Peyer's patch (tissue), 4 donors: ENCODE results near the gene GSTA3. TPM values are rescaled to one million over a fixed set of nuclear protein-coding genes. Genes with fewer than 3 reads are reported as not detected.
A peak's percentile ranks its signal among the peaks of the same experiment; 100 is the strongest.
"Not testable (repeated sequence)": the region's sequence is repeated elsewhere in the genome, so short reads cannot be mapped to it uniquely, and the experiment has no call there.

Experiments used
- DNase-seq, 3 donors: peaks; one replicate each; pipeline ENCODE4 v3.0.0-alpha.2; 2017 to 2019
- H3K27ac ChIP-seq, 4 donors: fragments of 200-600 bp; sonication (generic); one replicate each; pipeline ENCODE4 v1.5.1; 2016 to 2019
- H3K27me3 ChIP-seq, 2 donors: fragments of 200-600 bp; sonication (generic); one replicate each; pipeline ENCODE4 v1.5.1; 2019
- H3K36me3 ChIP-seq, 3 donors: fragments of 200-600 bp; sonication (generic); one replicate each; pipeline ENCODE4 v1.5.1; 2016 to 2019
- H3K4me1 ChIP-seq, 4 donors: fragments of 200-600 bp; sonication (generic); one replicate each; pipeline ENCODE4 v1.5.1; 2016 to 2019
- H3K4me3 ChIP-seq, 4 donors: fragments of 200-600 bp; sonication (generic); 1 replicate in 3 of 4; 2 replicates in 1 of 4; pipeline ENCODE4 v1.5.1; 2016 to 2019; ENCODE audit warnings: mild to moderate bottlenecking in 1 of 4
- H3K9me3 ChIP-seq, 4 donors: fragments of 200-600 bp; sonication (generic); one replicate each; pipeline ENCODE4 v1.5.1; 2016 to 2019; ENCODE audit warnings: mild to moderate bottlenecking in 1 of 4
- CTCF ChIP-seq, 6 experiments: fragments of 450-650 bp in 4 of 6; fragments of 200-600 bp in 2 of 6; sonication (generic) in 1 of 6; IDR thresholded peaks; one replicate each; pipeline ENCODE4 v1.5.1; 2017 to 2019; ENCODE audit warnings: antibody characterized with exemption in 6 of 6, mild to moderate bottlenecking in 3 of 6, moderate library complexity in 1 of 6
- POLR2A ChIP-seq, 2 donors: fragments of 450-650 bp; IDR thresholded peaks; one replicate each; pipeline ENCODE4 v1.5.1; 2017; ENCODE audit warnings: antibody characterized with exemption in 2 of 2, mild to moderate bottlenecking in 2 of 2, moderate library complexity in 2 of 2
- total RNA-seq, 4 donors: library from RNA; depleted of rRNA; stranded (reverse); fragments of >200 nt; gene quantifications; one replicate each; pipeline ENCODE4 v1.1.0, GENCODE V29; 2016

Gene GSTA3
- not detected for total RNA-seq

GRCh38 chr6:52909531-52909930, at the start of gene GSTA3:
TSS of gene GSTA3 (minus strand) at chr6:52909698. CDS start at chr6:52905834, 3,864 bp downstream.
- no peak for DNase-seq
- Histone ChIP-seq H3K36me3 (no peaks in the 10 kb centered on the region), H3K9me3 (no peaks in the 10 kb centered on the region), H3K27me3 (no peaks in the 10 kb centered on the region), H3K4me1 (no peaks in the 10 kb centered on the region), H3K4me3 (no peak within 1 kb of the TSS), H3K27ac (no peak within 1 kb of the TSS)
- TF ChIP-seq POLR2A (IDR thresholded peaks at IDR 0.05) (no peak), CTCF (IDR thresholded peaks at IDR 0.05) (no peak)

DNA sequence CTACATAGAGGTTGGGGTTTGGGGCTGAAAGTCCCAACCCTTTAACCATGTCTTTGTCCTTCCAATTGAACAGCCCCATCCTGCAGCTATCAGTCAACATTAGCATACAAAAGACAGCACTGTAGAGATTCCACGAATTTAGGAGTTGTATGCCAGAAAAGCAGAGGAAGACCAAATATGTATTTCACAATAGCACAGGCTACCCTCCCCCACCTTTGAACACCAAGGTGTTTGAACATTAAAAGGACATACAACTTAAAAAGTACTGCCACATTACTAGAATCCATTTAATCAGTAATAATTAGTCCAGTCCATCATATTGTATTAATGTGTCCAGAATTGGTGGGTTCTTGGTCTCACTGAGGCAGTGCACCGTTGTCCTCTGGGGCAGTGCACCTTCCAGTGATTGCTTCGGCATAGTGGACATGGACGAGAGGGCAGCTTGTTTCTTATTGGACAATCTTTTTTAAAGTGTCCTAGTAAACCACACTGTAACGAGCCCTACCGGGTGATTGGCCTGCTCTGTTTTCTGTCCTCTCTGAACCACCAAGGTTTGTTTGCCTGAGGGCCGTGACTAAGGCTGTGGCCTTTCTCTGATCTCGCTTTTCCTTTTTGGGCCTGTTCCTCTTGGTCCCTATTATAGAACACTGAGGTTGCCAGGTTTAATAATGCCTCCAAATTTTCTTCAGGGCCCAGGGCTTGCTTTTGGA, 49.2 kb upstream of the GSTA3 start:
- Histone ChIP-seq H3K36me3 (no peaks in the 10 kb centered on the region), H3K4me3 (no peak overlapping the region), H3K9me3 (no peaks in the 10 kb centered on the region), H3K4me1 (no peaks in the 10 kb centered on the region), H3K27ac (no peak overlapping the region), H3K27me3 (no peaks in the 10 kb centered on the region)
- no peak for DNase-seq
- TF ChIP-seq POLR2A (IDR thresholded peaks at IDR 0.05) (no peak), CTCF (IDR thresholded peaks at IDR 0.05) (no peak)

GRCh38 chr6:52955871-52956270, 46.4 kb upstream of the GSTA3 start:
- H3K36me3 ChIP-seq, result no peaks in the 10 kb centered on the region
- no peak for DNase-seq
- TF ChIP-seq CTCF (IDR thresholded peaks at IDR 0.05), result no peak
- TF ChIP-seq POLR2A (IDR thresholded peaks at IDR 0.05), result no peak

DNA sequence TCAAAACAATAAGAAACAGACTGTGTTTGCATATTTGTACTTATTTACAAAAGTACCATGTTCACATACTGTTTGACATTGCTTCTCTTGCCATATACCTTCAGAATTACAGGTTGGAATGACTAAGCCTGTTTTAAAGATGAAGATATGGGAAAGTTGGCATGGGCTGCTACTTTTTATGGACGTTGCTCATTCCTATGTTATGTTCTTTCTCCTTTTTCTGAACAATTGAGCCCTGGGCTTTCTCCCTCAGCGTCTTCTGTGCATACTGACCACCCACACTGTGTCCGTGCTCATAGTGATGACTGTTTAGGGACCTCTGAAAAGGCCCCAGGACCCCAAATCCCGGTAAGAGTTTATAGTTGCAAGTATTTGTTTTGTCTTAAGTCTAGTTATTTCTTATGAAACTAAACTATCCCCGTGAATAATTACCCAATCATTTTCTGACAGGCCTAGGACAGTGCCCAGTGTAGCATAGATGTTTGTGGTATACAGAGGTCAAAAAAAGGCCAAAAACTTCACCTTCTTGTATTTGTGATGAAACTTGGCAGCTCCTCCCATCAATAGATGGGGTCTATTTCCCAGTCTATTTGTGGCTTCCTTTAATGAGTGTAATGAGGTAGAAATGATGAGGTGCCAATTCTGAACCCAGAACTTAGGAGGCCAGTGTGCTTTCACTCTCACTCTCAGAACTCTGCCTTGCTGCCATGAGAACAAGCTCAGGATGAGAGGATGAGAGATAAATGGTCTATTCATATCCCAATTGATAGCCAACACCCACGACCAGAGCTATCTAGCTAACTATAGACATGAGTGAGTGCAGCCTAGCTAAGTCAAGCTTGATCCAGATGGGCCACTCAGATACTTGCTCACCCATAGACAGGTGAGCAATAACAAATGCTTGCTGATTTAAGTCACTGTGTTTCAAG, 44.7 kb upstream of the GSTA3 start:
- no peak for TF ChIP-seq CTCF (IDR thresholded peaks at IDR 0.05)
- TF ChIP-seq POLR2A (IDR thresholded peaks at IDR 0.05), result no peak
- no peak overlapping the region for H3K27ac ChIP-seq
- DNase-seq, result no peak

More at GRCh38 chr6:52955871-52956270, 46.4 kb upstream of the GSTA3 start:
- Histone ChIP-seq H3K4me3 (no peak overlapping the region), H3K4me1 (no peaks in the 10 kb centered on the region), H3K27me3 (no peaks in the 10 kb centered on the region), H3K27ac (no peak overlapping the region), H3K9me3 (no peaks in the 10 kb centered on the region)

GRCh38 chr6:52946306-52946705, 36.8 kb upstream of the GSTA3 start:
- no peak overlapping the region for H3K27ac ChIP-seq
- H3K4me1 ChIP-seq, result no peaks in the 10 kb centered on the region
- peaks cover 0 to 3% (median 0%) of the 10 kb centered on the region in 4 donors for H3K9me3 ChIP-seq
- H3K36me3 ChIP-seq, result no peaks in the 10 kb centered on the region
- no peaks in the 10 kb centered on the region for H3K27me3 ChIP-seq
- peak in 1 of 3 donors; percentile 57 for DNase-seq
- no peak for TF ChIP-seq CTCF (IDR thresholded peaks at IDR 0.05)
- TF ChIP-seq POLR2A (IDR thresholded peaks at IDR 0.05), result no peak
- H3K4me3 ChIP-seq, result no peak overlapping the region

More for the DNA sequence above, 44.7 kb upstream of the GSTA3 start:
- Histone ChIP-seq H3K4me1 (no peaks in the 10 kb centered on the region), H3K27me3 (no peaks in the 10 kb centered on the region), H3K4me3 (no peak overlapping the region), H3K9me3 (no peaks in the 10 kb centered on the region), H3K36me3 (no peaks in the 10 kb centered on the region)

GRCh38 chr6:52942821-52943220, 33.3 kb upstream of the GSTA3 start:
- not testable (repeated sequence) for H3K27ac ChIP-seq, DNase-seq, H3K4me1 ChIP-seq, H3K27me3 ChIP-seq, H3K36me3 ChIP-seq, H3K4me3 ChIP-seq, H3K9me3 ChIP-seq
